GM23248 (cell line): ENCODE results near the gene WHRN.

Experiments
- EZH2 ChIP-seq: fragments of 200-600 bp; sonication (generic); IDR thresholded peaks from 2 replicates; pipeline ENCODE4 v1.6.1; 2018; ENCODE audit warnings: antibody characterized with exemption, mild to moderate bottlenecking; ENCODE audit not compliant: insufficient read depth, poor library complexity, severe bottlenecking
- EZH2phosphoT487 ChIP-seq: fragments of 200-600 bp; sonication (generic); IDR thresholded peaks from 2 replicates; pipeline ENCODE4 v1.6.1; 2018; ENCODE audit warnings: antibody characterized with exemption, moderate library complexity, mild to moderate bottlenecking, low read depth; ENCODE audit not compliant: insufficient read depth

DNA sequence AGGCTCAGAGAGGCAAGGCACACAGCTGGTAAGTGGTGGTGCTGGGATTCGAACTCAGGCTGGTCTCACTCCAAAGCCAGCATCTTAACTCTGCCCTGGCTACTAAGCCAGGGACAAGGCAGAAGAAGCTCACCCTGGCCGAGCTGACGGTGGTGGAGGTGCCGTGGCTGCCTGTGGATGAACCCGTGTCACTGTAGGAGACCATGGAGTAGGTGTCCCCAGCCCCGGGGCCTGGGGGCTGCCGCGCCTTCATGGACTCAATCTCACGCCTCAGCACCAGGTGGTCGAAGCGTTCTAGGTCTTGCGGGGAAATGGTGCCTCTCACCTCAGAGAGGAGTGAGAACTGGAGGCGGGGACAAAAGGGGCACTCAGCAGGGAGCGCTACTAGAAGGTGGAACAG, 82.1 kb downstream of the WHRN start:
- TF ChIP-seq EZH2phosphoT487 = no peak
- no peak for TF ChIP-seq EZH2
